NCI-H524 (cell line): ENCODE results near the gene FRMPD2.
"Not testable (repeated sequence)": the region's sequence is repeated elsewhere in the genome, so short reads cannot be mapped to it uniquely, and the experiment has no call there.

Experiments
- DNase-seq, 2 experiments: peaks; one replicate each; lab custom pipeline; 2025; lab: John Stamatoyannopoulos, UW

The FRMPD2 gene

DNA sequence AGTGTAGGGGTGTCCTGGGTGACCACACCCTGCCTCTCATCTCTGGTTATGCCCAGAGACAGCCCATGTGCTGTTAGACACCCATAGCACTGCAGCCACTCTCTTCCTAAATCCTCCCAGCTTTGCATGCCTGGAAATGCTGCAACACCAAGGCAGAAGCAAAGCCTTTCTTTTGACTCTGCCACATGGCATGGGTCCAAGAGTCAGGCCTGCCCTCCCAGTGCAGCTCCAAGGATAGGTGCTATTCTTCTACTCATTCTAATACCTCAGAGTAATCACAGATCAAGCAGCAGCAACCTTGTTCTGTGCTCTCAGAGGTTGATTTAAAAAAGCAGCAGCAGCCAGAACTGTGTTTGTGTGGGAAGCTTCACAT, 23.4 kb downstream of the FRMPD2 start:
- no peak for DNase-seq

DNA sequence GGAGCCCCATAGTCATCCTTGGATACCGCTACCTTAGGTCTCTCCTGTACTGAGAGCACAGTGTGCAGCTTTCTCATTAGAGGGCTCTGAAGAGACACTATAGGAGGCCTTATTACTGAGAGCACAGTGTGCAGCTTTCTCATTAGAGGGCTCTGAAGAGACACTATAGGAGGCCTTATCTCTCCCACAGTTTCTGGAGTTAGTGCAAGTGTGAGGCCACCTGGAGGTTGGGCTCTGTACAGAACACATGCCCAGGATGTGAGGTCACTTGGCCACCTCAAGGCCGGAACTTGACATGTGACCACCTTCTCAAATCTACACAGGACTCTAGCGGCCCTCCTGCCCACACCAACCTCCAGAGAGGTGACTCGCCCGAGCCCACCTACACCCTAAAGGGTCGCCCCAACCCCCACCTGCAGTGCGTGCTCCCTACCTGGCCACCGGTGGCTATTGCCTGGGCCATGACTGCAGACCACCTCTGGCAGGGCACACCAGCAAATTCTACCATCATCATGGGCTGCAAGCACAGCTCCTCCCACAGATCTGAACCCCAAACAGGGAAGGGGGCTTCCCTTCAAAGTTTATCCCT, 24.6 kb downstream of the FRMPD2 start:
- no peak for DNase-seq

DNA sequence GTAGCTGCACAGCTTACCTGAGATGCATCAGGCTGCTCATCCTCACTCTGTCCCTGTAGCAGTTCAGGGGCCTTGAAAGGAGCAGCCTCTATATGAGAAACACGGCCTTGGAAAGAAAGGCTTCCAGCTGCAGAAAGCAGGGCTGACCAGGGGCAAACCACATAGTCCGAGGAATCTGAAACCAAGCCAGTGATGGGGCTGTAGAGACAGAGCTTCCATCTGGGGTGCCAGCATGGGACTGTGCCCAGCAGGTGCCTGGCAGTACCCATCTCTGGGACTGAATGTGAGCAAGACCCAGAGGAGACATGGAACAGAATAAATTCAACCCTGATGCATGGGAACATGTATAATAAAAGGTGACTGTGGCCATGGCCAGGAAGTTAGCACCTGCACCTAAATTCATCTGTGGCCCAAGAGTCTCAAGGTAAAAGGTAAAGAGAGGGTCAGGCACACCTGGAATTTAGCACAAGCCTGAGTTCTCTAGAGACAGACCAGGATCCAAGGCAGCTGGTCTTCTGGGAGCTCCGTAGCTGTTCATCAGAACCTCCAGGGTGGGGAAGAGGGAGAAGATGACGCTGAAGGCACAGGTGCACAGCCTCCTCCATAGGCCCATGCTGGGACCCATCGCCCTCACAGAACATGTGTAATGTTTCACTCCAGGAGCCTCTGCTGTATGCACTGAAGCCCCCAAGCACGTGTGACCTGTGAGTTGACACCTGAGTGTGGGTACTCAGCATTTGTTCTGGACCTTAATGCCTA, 25.3 kb downstream of the FRMPD2 start:
- no peak for DNase-seq

DNA sequence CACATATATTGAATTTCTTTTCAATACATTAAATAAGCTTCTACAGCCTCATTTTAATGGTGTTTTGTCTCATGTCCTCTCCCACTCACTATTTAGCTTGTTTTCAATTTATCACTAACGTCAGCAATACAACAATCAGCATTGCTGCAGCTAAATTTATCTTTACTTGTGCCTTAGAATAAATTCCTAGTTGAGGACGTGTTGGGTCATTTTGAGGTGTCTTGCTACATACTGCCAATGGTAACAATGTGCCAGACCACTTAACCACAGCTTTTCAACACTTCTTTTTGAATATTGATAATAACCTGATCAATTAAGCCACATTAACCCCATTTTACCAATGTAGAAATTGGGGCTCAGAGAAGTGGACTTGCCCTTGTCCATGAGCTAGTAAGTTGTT, 26.0 kb downstream of the FRMPD2 start:
- DNase-seq, result no peak

DNA sequence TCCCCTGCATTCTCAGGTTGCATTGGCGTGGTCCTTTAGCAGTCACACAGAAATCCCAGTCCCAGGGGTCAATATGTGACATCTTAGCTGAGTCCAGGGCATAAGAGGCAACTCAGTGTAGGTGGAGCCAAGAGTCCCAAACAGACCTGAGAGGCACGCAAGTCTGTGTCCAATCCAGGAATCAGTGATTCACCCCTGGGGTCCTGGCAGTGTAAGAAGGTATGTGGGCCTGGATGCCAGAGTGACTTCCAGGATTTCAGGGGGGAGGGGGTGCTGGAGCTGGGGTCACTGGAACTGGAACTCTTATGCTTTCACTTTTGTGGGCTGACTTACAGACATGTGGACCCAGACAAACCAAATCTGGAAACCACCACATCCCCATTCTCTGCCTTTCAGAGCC, 26.8 kb downstream of the FRMPD2 start:
- DNase-seq, result no peak

DNA sequence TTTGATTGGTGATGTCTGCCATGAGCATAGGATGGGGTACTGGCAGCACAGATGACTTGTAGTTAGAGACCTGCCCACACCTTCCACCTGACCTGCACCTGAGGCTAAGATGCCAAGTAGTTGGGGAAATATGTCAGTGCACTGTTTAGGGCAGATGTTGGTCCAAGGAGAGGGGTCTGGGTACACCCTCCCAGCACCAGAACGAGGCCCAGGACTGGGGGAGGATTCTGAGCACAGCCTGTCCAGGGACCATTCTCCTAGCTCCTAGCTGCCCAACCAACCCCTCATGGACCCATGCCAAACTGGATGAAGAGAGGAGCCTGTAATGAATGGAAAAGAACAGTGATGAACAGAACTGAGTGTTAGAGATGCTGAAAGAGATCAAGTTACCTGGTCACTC, 28.0 kb downstream of the FRMPD2 start:
- no peak for DNase-seq

DNA sequence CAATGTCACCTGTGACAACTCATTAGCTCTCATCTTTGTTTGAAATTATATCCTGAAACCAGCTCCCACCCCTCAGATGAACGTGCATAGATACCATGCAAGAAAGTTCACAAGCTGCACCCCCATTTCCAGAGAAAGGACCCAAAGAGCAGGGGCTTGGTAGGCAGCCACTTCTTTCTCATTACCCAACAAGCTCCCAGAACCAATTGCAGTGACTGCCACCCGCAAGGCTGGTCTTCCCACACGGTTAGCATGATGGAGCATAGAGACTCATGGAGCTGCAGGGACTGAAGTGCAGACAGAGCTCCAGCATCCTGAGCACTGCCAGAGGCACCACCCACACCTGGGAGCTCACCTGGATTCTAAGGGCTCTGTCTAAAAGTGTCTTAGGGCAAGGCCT, 28.5 kb downstream of the FRMPD2 start:
- no peak for DNase-seq

DNA sequence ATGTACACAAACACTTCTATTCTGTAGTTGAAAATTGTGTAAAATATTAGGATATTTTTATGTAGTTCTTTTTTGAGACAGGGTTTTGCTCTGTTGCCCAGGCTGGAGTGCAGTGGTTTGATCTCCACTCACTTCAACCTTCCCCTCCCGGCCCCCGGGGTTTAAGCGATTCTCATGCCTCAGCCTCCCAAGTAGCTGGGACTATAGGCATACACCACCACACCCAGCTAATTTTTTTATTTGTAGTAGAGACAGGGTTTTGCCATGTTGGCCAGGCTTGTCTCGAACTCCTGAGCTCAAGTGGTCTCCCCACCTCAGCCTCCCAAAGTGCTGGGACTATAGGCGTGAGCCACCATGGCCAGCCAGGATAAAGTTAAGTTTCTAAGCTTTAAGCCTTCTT, 30.6 kb downstream of the FRMPD2 start:
- not testable (repeated sequence) for DNase-seq

DNA sequence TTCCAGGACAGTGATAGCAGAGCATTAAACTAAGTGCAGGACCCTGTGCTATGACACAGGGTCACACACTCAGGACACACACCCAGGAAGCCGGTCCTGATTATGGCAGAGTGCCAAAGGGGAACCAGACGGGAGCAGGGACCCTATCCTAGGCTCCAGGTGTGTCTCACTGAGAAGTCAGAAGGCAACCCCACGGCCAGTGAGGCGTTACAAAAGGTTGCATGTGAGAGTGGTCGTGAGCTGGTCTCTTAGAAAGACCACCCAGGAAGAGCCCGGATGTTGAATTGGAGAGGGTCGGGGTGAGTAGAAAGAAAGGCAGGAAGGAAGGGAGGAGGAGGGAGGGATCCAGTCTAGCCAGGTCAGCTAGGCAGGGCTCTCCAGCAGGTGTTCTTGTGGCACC, 31.0 kb downstream of the FRMPD2 start:
- DNase-seq, result no peak

DNA sequence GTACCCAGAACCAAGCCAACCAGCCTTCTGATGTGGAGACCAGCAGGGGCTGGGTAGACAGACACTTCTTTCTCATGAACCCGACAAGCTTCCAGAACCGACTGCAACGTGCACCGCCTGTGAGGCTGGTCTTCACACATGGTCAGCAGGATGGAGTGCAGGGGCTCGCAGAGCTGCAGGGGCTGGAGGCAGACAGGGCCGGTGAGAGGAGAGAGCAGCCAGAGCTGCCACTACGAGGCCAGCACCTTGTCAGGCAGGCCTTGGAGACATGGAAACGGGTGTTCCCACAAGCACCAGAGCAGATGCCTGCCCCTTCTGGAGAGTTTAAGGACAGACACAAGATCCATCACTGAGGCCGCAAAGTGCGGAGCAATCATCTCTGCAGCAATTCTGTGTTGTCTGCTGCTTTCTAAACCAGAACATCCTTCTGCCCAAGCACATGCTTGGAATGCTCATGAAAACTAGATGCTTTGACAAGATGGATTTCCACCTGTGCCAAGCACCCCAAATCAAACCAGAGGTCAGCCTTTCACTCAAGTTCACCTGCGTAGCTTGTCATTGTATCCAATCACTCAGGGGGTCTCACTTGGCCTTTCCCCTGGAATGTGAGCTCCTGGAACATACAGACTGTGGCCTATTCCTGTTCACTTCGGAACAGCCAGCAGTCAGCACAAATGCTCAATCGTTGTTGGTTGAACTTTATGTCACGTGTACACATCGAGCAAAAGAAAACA, 32.2 kb downstream of the FRMPD2 start:
- DNase-seq, result no peak

DNA sequence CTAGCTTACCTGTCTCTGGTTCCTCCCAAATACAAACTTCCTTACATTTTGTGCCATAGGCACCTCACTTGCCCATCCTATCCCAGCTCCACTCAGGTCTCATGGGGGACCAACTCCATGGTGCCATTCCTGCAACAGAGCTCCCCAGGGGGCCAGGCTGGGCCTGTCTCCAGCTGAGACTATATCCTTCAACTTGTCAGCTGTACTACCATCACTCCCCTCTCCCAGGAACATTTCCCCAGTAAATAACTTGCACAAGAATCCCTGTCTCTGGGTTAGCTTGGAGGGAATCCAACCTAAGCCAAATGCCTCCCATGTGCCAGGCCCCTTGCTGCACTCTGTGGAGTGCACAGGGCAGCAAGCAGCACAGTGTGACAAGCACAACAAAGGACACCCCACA, 33.2 kb downstream of the FRMPD2 start:
- DNase-seq, result no peak

DNA sequence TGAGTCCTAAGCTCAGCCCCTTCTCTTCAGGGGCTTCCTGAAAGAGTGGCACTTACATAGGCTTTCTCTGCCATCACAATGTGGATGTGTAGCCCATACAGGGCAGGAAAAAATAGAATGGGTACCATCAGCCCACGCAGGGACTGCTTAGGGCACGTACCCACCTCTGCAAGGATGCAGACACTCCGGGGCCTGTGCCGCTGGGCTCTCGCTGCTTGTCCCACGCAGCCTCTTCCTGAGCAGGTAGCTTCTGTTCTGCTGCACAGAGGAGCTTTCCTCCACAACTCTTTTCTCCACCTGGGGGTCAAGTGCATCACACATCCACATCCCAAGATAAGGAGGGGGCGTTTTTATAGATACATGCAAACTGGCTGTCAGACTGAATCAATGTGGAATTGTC, 34.3 kb downstream of the FRMPD2 start:
- DNase-seq, result no peak

DNA sequence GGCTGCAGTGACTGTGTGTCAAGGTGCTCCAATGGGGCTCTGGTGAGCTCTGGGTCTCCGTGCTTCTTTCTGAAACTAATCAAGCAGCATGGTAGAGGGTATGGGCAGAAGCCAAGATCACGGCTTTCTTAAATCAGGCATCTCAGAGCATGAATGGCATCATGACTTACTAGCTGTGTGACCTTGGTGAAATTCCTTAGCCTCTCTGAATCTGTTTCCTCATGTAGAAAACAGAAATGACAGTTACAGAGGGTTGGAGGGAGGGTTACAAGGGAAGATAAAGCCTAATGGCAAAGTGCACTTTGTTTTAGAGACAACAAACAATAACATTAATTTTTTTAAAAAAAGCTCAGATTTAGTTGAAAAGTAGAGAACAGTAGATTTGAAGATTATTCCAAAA, 34.9 kb downstream of the FRMPD2 start:
- no peak for DNase-seq

DNA sequence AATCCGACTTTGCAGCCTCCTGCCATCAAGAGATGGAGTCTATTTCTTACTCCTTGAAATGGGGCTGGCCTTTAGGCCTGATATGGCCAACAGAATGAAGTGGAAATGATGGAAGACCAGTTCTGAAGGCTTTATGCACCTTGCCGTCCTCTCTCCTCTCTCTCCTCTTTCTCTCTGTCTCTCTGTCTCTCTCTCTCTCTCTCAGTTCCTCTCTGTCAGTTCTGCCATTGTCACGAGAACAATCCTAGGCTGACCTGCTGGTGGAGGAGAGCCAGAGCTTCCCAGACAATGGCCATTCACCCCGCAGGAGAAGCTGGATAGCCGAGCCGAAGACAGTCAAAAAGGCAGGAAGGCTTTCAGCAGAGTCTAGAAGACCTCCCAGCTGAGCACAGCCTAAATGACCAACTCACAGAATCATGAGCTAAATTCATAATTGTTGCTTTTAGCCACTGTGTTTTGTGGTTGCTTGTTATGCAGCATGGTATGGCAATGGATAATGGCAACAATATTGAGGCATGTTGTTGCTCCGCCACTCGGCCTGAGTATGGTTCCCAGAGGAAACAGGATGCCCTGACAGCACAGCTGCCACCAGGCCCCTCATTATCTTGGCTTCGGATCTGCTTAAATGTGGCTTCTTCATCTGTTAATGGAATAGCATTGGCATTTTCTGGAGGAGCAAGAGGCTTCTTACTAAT, 35.5 kb downstream of the FRMPD2 start:
- DNase-seq, result no peak

DNA sequence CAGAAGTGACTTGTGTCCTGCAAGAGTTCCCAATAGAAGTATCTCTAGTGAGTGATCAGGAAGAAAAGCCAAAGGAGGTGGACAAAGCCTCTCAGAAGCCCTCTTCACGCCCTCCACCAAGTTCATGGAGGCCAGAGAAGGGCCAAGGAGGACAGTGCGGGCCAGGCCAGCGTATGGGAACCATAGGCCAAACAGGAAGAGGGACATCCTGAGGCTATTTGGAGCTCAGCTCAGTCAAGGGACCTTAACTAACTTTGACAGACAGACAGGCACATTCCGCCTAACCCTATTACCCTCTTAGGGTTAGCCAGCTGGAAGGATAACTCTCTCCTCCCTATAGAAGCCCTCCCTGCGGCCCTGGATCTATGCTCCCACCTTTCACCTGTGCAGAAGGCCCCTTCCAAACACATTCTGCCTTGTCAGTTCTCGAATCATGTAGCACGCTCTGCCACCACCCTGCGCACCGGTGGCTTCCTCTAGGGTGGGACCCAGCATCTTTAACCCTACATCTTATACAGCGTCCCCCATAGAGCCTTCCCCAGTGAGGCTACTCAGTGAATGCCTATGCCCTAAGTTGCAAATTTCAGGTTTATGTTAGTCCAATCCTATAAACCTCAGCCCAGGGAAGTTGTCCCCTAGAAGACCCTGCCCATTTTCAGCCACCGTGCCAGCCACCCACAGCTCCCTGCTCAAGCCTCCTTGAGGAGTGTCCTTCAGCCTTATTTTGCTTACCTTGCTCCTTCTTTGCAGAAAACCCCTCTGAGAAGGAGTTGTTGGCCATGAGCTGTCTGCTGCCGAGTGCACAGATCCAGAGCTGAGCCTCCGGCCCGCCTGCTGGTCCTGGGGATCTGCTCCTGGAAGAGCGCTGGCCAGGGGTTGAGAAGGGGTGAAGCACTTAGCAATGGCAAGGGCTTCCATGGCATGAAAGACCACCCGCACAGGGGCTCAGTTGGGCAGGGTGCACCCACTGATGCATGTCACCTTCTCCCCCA, 36.9 kb downstream of the FRMPD2 start:
- no peak for DNase-seq

DNA sequence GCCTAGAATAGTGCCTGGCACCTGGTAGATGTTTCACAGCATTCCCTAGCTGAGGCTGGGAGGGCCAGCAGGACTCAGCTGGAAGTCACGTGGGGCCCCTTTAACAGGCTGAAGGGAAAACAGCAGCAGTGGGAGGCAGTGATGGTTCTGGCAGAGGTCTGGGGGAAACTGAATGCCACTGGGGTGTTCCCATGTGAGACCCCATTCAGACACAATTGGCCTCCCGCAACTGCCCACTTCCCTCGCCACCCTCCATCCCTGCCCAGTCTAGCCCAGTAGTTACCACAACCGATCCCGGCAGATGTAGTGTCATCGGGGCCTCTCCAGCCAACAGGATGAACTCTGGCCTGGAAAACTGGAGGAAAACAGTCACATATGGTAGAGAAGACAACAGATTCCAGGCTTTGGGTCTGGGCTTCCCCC, 38.3 kb downstream of the FRMPD2 start:
- DNase-seq, result no peak

DNA sequence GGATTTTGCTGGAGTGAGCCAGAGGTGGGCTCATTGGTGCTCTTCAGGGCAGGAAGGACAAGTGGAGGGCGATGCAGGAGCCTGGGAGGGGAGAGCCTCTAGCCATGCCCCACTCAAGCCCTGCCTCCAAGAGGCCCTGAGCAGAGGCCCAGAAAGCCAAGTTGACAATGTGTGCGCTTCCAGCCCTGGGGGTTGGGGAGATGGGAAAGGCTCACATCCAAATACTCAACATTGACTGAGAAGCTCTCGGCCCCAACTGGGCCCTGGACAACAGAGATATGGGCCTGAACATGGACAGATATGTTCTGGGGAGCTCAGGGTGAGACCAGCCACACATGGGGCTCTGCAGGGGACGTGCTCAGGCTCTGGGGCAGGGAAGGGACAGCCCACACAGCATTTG, 39.0 kb downstream of the FRMPD2 start:
- no peak for DNase-seq

DNA sequence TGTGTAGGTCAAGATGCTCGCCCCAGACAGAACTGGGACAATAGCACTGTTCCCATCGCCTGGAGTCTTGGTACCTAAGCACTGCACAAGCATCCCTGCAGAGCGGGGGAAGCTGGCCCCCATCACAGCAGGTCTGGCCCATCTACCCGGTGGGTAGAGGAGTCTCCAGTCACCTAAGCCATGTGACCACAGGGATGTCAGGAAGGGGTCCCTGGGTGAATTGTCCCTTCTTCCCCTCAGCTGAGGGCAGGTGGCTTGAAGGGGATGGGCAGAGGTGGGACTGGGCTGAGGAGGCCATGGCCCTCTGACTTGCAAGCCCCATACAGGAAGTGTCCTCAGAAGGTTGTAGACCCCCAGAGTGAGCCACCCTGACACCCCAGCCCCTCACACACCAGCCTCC, 39.7 kb downstream of the FRMPD2 start:
- no peak for DNase-seq

DNA sequence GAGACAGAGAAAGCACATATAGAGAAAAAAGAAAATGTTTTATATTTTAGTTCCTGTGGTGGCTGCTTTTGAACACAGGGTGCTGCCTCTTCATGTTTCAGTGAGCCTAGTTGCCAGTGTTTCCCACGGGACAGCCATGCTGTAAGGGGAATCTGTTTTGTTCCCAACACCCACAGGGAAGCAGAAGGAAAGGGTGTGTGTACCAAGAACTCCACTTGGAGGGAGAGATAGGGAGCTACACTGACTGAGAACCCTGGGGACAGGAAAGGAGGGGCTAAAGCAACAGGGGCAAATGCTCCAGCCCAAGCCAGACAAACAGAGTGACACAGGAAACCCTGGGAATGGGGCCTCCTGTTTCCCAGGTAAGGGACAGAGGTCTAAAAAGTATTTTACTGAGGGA, 40.2 kb downstream of the FRMPD2 start:
- no peak for DNase-seq

DNA sequence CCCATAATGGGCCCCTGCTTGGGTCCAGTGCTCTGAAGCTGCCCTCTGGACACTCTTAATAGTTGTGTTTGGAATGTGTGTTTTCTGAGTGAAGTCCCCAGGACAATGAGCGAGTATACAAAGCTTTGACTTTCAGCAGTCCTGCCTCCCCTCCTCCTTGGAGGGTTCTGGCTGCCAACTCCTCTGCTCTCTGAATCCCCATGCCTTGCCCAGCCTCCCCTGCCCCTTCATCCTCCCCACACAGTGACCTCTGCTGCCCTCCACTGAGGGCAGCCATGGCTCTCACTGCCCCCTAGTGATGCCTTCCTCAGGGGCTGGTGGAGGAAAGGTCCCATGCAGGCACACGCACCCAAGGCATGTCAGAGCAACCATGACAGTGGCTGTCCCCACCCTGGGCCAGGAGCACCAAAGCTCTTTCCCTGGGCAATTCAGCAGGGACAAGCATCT, 40.9 kb downstream of the FRMPD2 start:
- no peak for DNase-seq

DNA sequence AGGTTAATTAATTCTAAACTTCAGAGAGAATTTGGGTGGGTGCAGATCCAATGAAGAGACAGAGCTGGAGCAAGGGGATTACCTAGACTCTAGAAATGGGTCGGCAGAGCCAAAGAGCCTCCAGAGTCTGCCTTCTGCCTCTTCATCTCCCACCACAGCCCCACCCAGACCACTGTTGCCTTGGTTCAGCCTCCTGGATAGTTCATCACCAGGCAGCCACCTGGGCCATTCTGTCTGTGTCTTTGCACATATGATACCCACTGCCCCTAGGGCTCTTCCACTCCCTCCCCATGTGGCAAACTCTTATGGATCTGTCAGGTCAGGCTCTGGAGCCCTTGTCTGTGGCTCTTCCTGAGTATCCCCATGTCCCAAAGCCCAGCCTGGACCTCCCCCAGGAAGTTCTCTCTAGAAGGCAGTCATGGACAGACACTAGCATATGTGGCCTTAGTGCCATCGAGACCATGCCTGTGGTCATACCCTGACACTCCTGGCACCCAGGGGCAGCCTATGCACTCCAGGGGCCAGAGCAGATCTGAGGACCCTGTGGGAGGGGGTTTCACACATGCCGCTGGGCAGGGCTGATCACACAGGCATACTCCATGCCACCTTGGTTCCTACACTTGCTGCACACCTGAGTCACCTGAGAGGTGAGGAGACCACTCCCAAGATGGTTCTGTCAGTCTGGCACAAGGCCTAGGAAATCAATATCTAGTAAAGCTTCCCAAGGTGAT, 41.6 kb downstream of the FRMPD2 start:
- no peak for DNase-seq
